ENCODE measurements around the gene PEPD.

The PEPD gene

GRCh38 chr19:33405553-33406461 is 115.8 kb downstream of the PEPD start:
- no peak overlapping the region for H3K4me3 ChIP-seq (ENCODE audit: low read length)
- H3K9me3 ChIP-seq (ENCODE audit: low read length) = no peaks in the 10 kb centered on the region
- H3K36me3 ChIP-seq (ENCODE audit: insufficient read depth, low read length) = no peaks in the 10 kb centered on the region
- peaks cover 3% of the 10 kb centered on the region for H3K4me1 ChIP-seq (ENCODE audit: insufficient read depth, low read length)
- H3K27me3 ChIP-seq (ENCODE audit: insufficient read depth, low read length) = no peaks in the 10 kb centered on the region
- no peak overlapping the region for H2AFZ ChIP-seq (ENCODE audit: low read depth, low read length)

GRCh38 chr19:33405254-33405552 is 116.4 kb downstream of the PEPD start:
- Histone ChIP-seq H3K36me3 (ENCODE audit: insufficient read depth, low read length) (no peaks in the 10 kb centered on the region), H2AFZ (ENCODE audit: low read depth, low read length) (no peak overlapping the region), H3K9me3 (ENCODE audit: low read length) (no peaks in the 10 kb centered on the region), H3K27me3 (ENCODE audit: insufficient read depth, low read length) (no peaks in the 10 kb centered on the region), H3K4me3 (ENCODE audit: low read length) (no peak overlapping the region), H3K4me1 (ENCODE audit: insufficient read depth, low read length) (peaks cover 3% of the 10 kb centered on the region)

DNA sequence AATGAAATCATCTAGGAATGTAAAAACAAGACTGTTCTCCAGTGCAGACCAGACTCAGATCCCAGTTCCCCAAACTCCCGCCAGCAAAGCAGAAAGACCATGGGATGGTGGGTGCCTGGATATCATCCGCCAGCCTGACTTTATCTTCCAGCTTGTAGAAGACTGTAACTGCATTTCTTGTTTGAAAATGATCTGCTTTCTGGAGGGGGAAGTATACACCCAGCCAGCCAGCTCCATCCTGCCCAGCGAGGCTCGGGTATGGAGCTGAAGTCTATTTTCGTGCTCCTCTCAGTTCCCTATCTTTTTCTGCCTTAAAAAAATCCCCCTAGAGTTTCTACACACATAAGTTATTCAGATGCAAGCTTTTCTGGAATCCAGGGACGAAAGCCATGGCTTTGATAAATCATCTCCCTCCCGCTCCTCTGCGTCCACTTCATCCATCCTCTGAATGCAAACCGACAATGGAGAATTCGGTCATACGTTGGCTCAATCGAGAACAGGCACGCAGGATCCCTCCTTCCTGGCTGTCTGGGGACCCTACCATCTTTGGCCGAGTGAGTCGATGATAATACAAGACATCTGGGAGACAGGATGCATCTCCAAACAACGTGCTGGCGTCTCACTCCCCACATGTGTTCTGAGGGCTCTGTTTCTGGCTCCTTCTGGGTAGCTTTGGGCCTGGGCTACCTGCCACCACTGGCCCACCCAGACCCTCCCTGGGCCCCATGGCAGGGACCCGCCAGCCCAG is 116.9 kb downstream of the PEPD start:
- no peak overlapping the region for H3K4me3 ChIP-seq (ENCODE audit: low read length)
- peaks cover 3% of the 10 kb centered on the region for H3K4me1 ChIP-seq (ENCODE audit: insufficient read depth, low read length)
- no peaks in the 10 kb centered on the region for H3K9me3 ChIP-seq (ENCODE audit: low read length)
- no peak overlapping the region for H2AFZ ChIP-seq (ENCODE audit: low read depth, low read length)
- H3K27me3 ChIP-seq (ENCODE audit: insufficient read depth, low read length) = no peaks in the 10 kb centered on the region
- no peaks in the 10 kb centered on the region for H3K36me3 ChIP-seq (ENCODE audit: insufficient read depth, low read length)

DNA sequence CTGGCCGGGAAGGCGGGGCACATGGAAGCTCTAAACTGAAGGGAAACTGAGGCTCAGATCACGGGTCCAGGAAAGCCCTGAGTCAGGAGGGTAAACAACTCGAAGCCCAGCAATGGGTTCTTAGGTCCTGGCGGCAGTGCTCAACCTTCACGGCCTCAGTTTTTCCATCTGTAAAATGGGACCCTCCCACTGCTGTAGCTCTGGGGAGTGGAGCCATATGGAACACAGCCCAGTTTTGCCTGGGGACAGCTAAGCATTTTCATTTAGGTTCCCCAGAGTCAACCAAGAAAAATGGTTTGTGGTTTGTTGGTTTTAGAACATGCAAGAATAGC is 117.7 kb downstream of the PEPD start:
- Histone ChIP-seq H3K4me3 (ENCODE audit: low read length) (no peak overlapping the region), H2AFZ (ENCODE audit: low read depth, low read length) (no peak overlapping the region), H3K9me3 (ENCODE audit: low read length) (no peaks in the 10 kb centered on the region), H3K27me3 (ENCODE audit: insufficient read depth, low read length) (no peaks in the 10 kb centered on the region), H3K4me1 (ENCODE audit: insufficient read depth, low read length) (peaks cover 3% of the 10 kb centered on the region), H3K36me3 (ENCODE audit: insufficient read depth, low read length) (no peaks in the 10 kb centered on the region)

GRCh38 chr19:33403221-33403972 is 118.2 kb downstream of the PEPD start:
- Histone ChIP-seq H2AFZ (ENCODE audit: low read depth, low read length) (no peak overlapping the region), H3K4me3 (ENCODE audit: low read length) (no peak overlapping the region), H3K9me3 (ENCODE audit: low read length) (no peaks in the 10 kb centered on the region), H3K4me1 (ENCODE audit: insufficient read depth, low read length) (peaks cover 3% of the 10 kb centered on the region), H3K36me3 (ENCODE audit: insufficient read depth, low read length) (no peaks in the 10 kb centered on the region), H3K27me3 (ENCODE audit: insufficient read depth, low read length) (no peaks in the 10 kb centered on the region)

- Histone ChIP-seq H3K9me3 (ENCODE audit: low read length) (no peaks in the 10 kb centered on the region), H3K27me3 (ENCODE audit: insufficient read depth, low read length) (no peaks in the 10 kb centered on the region), H2AFZ (ENCODE audit: low read depth, low read length) (no peak overlapping the region), H3K4me1 (ENCODE audit: insufficient read depth, low read length) (peaks cover 3% of the 10 kb centered on the region), H3K4me3 (ENCODE audit: low read length) (no peak overlapping the region), H3K36me3 (ENCODE audit: insufficient read depth, low read length) (no peaks in the 10 kb centered on the region)
These were observed 119.0 kb downstream of the PEPD start for GRCh38 chr19:33402421-33403220.

DNA sequence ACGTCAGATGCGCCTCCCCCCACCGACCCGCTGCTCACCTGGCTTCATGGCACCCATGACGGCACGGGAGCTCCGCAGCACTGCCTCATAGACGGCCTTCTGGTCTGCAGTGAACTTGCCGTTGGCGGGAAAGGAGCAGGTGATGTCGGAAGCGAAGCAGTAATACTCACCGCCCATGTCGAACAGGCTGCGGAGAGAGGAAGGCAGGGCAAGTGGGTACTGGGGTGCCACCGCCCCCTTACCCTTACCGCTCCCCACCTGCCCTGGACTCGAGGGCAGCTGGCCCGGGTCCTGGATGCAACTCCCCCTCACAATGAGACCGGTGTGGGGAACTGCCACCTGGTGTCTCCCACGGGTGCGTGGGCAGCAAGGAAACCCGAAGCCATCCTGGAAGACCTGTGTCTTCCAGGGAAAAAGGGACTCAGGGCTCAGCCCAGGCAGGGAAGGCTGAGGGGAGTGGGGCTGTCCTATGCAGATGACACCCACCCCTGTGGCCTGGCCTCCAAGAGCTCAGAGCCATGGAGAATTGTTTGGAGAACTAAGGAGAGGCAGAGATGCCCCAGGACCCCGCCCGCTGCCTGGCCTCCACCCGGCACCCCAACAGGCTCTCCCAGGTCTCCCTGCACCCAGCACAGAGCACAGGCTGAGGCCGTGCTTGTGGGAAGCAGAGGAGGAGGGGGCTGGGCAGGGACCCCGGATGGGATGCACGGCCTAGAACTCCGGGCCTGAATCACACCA is 119.7 kb downstream of the PEPD start:
- H3K9me3 ChIP-seq (ENCODE audit: low read length) = no peaks in the 10 kb centered on the region

DNA sequence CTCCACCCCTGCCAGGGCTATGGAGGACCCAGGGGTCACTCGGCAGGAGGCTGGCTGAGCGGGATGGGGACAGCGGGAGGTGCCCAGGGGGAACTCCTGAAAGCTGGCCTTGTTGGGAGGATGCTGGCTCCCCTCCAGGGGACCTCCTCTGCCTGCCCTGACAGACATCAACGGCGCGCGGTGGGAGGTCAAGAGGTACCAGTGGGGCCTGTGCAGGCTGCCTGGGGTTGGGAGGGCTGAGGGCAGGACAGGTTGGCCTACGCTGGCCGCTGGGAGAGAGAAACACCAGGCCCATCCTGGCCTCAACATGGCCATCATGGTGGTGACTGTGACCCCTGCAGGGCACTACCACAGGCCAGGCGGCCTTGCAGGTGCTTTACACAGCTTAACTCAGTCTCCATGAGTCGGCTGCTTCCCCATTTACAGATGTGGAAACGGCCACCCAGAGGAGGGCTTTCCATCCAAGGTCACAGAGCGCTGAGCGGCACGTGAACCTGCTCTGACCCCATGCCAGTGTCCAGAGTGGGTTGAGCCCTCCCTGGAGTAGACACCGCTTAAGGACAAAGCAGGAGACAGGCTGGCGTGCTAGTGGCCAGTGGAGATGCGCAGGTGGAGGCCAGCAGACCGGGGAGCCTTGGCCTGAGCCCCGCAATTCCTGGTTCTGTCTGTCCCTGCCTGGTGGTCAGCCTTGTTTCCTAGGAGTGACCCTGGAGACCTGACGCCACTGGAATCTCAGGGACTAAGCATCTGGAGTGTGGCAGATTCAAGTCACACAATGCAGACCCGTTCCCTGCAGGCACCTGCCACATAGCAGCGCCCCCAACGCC is 120.5 kb downstream of the PEPD start:
- H3K4me3 ChIP-seq (ENCODE audit: low read length) = no peak overlapping the region
- H3K4me1 ChIP-seq (ENCODE audit: insufficient read depth, low read length) = peaks cover 3% of the 10 kb centered on the region
- no peaks in the 10 kb centered on the region for H3K9me3 ChIP-seq (ENCODE audit: low read length)
- H2AFZ ChIP-seq (ENCODE audit: low read depth, low read length) = no peak overlapping the region
- H3K27me3 ChIP-seq (ENCODE audit: insufficient read depth, low read length) = no peaks in the 10 kb centered on the region
- no peaks in the 10 kb centered on the region for H3K36me3 ChIP-seq (ENCODE audit: insufficient read depth, low read length)

More for the DNA sequence above, 119.7 kb downstream of the PEPD start:
- Histone ChIP-seq H3K27me3 (ENCODE audit: insufficient read depth, low read length) (no peaks in the 10 kb centered on the region), H2AFZ (ENCODE audit: low read depth, low read length) (no peak overlapping the region), H3K4me3 (ENCODE audit: low read length) (no peak overlapping the region), H3K4me1 (ENCODE audit: insufficient read depth, low read length) (peaks cover 6% of the 10 kb centered on the region), H3K36me3 (ENCODE audit: insufficient read depth, low read length) (no peaks in the 10 kb centered on the region)

DNA sequence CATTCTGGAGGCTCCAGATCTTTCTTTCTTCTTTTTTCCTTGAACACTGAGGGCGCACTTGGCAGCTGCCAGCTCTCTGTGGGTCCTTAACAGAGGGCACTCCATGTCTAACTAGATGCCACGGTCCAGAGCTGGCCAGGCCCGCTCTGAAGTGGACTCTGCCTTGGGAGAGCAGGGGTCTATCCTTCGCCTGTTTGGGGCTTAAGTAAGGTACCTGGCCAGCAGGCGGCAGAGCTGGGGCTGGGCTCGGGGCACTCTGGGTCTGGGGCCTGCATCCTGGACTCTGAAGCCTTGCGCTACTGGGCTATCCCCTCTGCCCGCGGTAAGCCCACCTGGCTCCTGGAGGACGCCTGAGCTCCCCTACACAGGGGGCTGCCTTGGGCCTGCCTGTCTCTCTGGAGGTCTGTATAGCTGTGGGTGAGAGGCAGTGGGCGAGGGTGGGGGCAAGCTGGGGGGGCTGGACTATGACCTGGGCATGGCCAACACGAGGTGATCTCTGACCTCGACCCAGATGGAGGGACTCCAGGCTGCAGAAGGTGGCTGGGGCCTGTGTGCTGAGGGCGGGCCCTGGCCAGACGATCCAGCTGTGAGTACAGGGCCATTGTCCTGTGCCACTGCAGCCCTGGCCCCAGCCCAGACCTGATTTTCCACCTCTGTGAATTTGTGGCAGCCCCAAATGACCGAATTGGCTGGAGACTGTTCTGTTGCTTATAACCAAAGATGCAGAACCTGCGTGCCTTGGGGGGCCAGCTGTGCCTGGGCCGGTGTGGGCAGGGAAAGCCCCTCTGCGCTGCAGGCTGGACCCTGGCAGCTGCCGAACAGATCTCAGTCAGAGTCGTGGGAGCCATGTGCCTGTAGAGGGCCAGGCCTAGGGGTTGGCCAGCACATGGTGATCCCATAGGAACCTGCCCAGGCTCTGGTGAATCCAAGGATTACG is 121.6 kb downstream of the PEPD start:
- Histone ChIP-seq H3K4me1 (ENCODE audit: insufficient read depth, low read length) (peaks cover 3% of the 10 kb centered on the region), H3K9me3 (ENCODE audit: low read length) (no peaks in the 10 kb centered on the region), H3K27me3 (ENCODE audit: insufficient read depth, low read length) (no peaks in the 10 kb centered on the region), H3K36me3 (ENCODE audit: insufficient read depth, low read length) (no peaks in the 10 kb centered on the region), H2AFZ (ENCODE audit: low read depth, low read length) (no peak overlapping the region), H3K4me3 (ENCODE audit: low read length) (no peak overlapping the region)

DNA sequence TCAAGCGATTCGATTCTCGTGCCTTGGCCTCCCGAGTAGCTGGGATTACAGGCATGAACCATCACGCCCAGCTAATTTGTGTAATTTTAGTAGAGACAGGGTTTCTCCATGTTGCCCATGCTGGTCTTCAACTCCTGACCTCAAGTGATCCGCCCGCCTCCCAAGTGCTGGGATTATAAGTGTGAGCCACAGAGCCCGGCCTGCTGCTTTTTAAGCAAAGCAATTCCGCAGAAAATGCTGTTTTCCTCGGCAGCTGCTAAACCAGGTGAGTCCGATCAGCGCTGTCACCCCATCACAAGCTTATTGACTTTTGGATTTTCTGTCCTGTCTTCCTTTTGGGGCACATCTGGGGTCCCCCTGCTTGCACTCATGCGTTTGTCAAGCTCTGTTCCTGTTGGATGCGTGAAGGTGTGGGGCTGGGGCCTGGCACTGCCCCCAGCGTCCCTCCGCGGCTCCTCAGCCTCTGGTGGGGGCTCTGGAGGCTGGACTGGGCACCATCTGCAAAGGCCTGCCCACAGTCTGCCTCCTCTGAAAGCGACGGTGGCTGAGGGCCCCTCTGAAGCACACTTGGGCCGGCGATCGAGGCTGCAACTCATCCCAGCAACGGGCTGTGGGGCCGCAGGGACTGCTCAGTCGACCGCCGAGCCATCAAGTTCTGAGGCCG is 122.4 kb downstream of the PEPD start:
- peaks cover 3% of the 10 kb centered on the region for H3K4me1 ChIP-seq (ENCODE audit: insufficient read depth, low read length)
- H3K36me3 ChIP-seq (ENCODE audit: insufficient read depth, low read length) = no peaks in the 10 kb centered on the region
- no peak overlapping the region for H2AFZ ChIP-seq (ENCODE audit: low read depth, low read length)
- no peak overlapping the region for H3K4me3 ChIP-seq (ENCODE audit: low read length)
- H3K27me3 ChIP-seq (ENCODE audit: insufficient read depth, low read length) = no peaks in the 10 kb centered on the region
- no peaks in the 10 kb centered on the region for H3K9me3 ChIP-seq (ENCODE audit: low read length)

All from neuron (in vitro differentiated cells).